Mucosa of descending colon (tissue), 3 donors: ENCODE results near the gene ANK3. TPM values are rescaled to one million over a fixed set of nuclear protein-coding genes. Genes with fewer than 3 reads are reported as not detected.

Source experiments
- ATAC-seq: fragments of 200-7000 bp; cut with Tn5 transposase; one replicate; pipeline ENCODE4 v1.9.1; 2020; ENCODE audit warnings: mild to moderate bottlenecking, moderate library complexity
- DNase-seq, 3 donors: peaks; one replicate each; pipeline ENCODE4 v3.0.0-alpha.2; 2020
- H3K36me3 ChIP-seq: fragments of 200-600 bp; one replicate; pipeline ENCODE4 v1.8.0; 2021; ENCODE audit warnings: low read depth, mild to moderate bottlenecking
- H3K4me1 ChIP-seq: fragments of 200-600 bp; one replicate; pipeline ENCODE4 v1.8.0; 2021; ENCODE audit warnings: low read depth, mild to moderate bottlenecking
- H3K4me3 ChIP-seq: fragments of 200-600 bp; one replicate; pipeline ENCODE4 v1.8.0; 2021; ENCODE audit warnings: mild to moderate bottlenecking
- H3K9me3 ChIP-seq: fragments of 200-600 bp; one replicate; pipeline ENCODE4 v1.8.0; 2021; ENCODE audit warnings: mild to moderate bottlenecking
- CTCF ChIP-seq: fragments of 200-600 bp; IDR thresholded peaks from one replicate; pipeline ENCODE4 v1.8.0; 2022; ENCODE audit warnings: antibody characterized with exemption, mild to moderate bottlenecking
- intact Hi-C, 2 donors: fragments of 100-400 bp; cut with DNase I in 1 of 2; cut with micrococcal nuclease in 1 of 2; formaldehyde crosslinking; loops; one replicate each; pipeline versions ENCODE4 v1.11.0 to v1.11.1; 2022; cut with DNase I, micrococcal nuclease
- total RNA-seq, 3 donors: library from RNA; stranded (reverse); fragmentation: NEBNext Ultra II Directional in 2 of 3; extraction: Animal tissue kit (Norgen Biotek cat#: 25700) in 2 of 3; gene quantifications; one replicate each; pipeline versions ENCODE4 v1.2.1 to v1.2.4, GENCODE V29; 2021 to 2023
- donor health status: DM: no; HTN: no; CAD: no; lungs with moderate emphysema.
- donor health status: DM: no; HTN: no; CAD: no.
- donor health status: DM: no; HTN: yes; CAD: no.

ANK3 gene
- total RNA-seq, 3 donors from 2014 or later: 67.7 to 145 (median 74.0) TPM

DNA sequence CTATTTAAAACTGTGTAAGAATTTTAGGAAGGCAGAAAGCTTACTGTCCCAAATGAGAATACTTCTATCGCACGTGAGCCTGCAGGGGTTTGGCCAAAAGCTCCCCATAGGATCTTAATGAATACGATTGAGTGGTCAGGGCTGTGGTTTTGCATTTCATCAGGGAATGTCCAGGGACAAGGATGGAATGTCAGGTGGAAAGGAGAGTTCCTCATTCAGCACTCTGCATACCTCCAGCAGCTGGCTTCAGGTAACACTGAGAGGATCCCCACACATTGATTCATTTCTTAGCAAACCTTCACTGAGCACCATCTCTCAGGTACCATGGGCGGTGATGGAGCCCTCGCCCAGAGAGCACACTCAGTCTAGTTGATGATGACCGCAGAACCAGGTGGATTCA is 27.2 kb downstream of the ANK3 start:
- DNase-seq (no peak), ATAC-seq (no peak)
- Histone ChIP-seq H3K9me3 (no peaks in the 10 kb centered on the region), H3K4me1 (no peaks in the 10 kb centered on the region), H3K4me3 (no peak overlapping the region), H3K36me3 (no peaks in the 10 kb centered on the region)
- intact Hi-C loops: no loop called here
- TF ChIP-seq CTCF: no peak

DNA sequence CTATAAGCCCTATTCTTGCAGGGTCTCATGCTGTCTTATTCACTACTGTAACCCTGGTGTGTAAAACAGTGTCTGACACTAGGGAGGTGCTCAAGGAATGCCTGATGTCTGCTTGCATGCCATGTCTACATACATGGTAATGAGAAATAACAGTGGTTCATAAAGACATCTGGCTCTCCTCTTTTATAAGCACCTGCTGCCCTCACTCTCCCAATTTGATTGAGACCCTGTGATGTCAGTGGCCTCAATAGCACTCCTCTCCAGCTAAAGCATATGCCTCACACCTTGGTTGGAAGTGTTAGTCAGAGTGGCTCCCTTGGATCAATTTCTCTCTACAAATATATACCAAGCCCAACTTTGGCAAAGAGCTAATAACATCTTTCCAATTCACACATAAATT is 30.6 kb downstream of the ANK3 start:
- Histone ChIP-seq H3K9me3 (no peaks in the 10 kb centered on the region), H3K4me3 (no peak overlapping the region), H3K36me3 (no peaks in the 10 kb centered on the region), H3K4me1 (no peaks in the 10 kb centered on the region)
- no peak for ATAC-seq
- no peak for TF ChIP-seq CTCF
- intact Hi-C loops: no loop called here
- no peak for DNase-seq

GRCh38 chr10:60358282-60358681 is 31.4 kb downstream of the ANK3 start:
- no peak overlapping the region for H3K4me3 ChIP-seq
- DNase-seq (no peak), ATAC-seq (peak; percentile 31)
- no peak for TF ChIP-seq CTCF
- H3K36me3 ChIP-seq: no peaks in the 10 kb centered on the region
- intact Hi-C loops: no loop called here
- H3K9me3 ChIP-seq: no peaks in the 10 kb centered on the region
- H3K4me1 ChIP-seq: no peaks in the 10 kb centered on the region

- Histone ChIP-seq H3K4me1 (no peaks in the 10 kb centered on the region), H3K4me3 (no peak overlapping the region), H3K9me3 (no peaks in the 10 kb centered on the region), H3K36me3 (no peaks in the 10 kb centered on the region)
- no peak for DNase-seq
- ATAC-seq: no peak
- intact Hi-C loops: no loop called here
- no peak for TF ChIP-seq CTCF
Observed at GRCh38 chr10:60353519-60354258, 36.0 kb downstream of the ANK3 start.

DNA sequence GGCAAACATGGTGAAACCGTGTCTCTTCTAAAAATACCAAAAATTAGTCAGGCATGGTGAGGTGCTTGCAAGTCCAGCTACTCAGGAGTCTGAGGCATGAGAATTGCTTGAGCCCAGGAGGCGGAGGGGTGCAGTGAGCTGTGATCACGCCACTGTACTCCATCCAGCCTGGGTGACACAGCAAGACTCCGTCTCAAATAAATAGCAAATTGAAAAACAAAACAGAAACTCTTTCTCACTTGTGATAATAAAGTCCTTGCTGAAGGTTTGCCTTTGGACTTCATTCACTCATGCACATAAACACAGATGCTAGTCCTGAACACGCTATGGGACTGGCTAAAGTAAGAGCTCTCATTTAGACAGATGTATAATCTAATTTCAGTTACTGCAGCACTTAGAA is 37.6 kb downstream of the ANK3 start:
- no peak for TF ChIP-seq CTCF
- no peaks in the 10 kb centered on the region for H3K4me1 ChIP-seq
- intact Hi-C loops: no loop called here
- ATAC-seq (no peak), DNase-seq (no peak)
- no peak overlapping the region for H3K4me3 ChIP-seq
- H3K36me3 ChIP-seq: no peaks in the 10 kb centered on the region
- no peaks in the 10 kb centered on the region for H3K9me3 ChIP-seq
